CD1c-positive myeloid dendritic cell (primary cell): Measurements from ENCODE around the gene CD300H.
"Not testable (repeated sequence)": the region's sequence is repeated elsewhere in the genome, so short reads cannot be mapped to it uniquely, and the experiment has no call there.

Experiments used
- DNase-seq: peaks from one replicate; pipeline ENCODE4 v3.0.0-alpha.2; 2016; ENCODE audit errors: extremely low spot score

Gene CD300H

GRCh38 chr17:74527081-74527480, 40.2 kb downstream of the CD300H start:
- peak; percentile 41 for DNase-seq

DNA sequence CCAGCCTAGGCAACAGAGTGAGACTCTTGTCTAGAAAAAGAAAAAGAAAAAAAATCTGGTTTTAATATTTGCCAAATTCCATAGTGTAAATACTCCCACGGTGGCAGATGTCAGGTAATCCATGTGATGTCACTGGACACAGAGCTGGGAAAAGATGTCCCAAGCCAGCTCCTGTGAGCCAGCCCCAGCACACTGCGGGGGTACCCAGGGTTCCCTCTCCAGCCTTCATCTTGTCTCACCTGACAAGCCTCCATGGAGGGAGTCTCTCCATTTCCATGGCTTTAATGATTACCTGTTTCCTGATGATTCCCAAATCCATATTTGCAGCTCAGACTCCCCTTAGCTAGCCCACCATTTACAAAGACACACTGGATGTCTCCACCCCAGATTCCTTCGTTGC, 40.6 kb downstream of the CD300H start:
- DNase-seq, result no peak

DNA sequence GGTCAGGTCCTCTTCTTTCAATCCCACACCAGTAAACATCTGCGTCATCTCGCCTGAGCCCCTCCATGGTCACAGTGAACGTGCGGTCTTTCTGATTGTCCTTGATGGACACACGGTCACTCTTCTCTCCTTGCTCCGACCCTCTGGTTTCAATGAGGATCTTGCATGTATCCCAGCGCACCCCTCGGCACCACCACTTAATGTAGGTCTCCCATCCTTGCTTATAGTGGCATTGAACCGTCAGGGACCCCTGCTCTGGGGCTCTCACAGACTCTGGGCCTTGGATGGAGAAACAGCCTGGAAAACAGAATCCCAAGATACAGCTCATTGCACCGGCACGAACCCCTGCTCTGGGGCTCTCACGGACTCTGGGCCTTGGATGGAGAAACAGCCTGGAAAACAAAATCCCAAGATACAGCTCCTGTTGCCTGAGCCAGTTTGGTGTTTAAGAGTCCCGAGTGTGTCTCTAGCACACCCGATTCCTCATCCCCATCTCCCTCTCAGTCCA, 41.5 kb downstream of the CD300H start:
- DNase-seq, result no peak

DNA sequence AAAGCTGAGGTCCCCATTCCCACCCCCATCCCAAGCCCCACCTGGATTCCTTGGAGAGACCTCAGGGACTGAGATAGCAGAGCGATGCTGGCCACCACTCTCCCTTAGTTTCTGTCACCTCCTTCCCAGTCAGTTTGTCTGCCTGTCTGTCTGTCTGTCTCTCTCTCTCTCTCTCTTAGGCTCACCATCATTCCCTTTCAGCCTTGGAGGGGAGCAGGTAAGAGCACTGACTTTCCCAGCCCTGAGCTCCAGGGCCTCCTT, 41.9 kb downstream of the CD300H start:
- DNase-seq, result no peak

GRCh38 chr17:74524653-74525464, 42.5 kb downstream of the CD300H start:
- DNase-seq, result peak; percentile 50

DNA sequence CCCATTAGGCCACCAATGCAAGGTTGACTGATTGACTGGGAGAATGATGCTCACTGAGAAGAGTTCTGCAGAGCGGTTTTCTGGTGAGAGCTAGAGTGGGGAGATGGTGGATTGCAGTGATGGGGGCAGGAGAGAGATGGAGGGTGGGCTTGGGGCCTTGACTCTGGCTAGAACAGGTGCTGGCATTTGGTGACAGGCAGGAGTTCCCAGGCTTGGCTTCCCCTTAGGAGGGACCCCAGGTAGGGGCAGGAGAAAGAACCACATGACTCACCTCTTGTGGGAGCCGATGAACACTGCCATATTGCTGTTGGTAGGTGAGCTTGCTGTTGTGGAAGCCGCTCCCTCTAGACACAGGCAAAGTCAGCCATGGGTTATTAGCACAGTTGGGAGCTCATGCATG, 44.0 kb downstream of the CD300H start:
- DNase-seq, result no peak

- DNase-seq, result no peak
Observed at GRCh38 chr17:74522381-74523105, 44.8 kb downstream of the CD300H start.

DNA sequence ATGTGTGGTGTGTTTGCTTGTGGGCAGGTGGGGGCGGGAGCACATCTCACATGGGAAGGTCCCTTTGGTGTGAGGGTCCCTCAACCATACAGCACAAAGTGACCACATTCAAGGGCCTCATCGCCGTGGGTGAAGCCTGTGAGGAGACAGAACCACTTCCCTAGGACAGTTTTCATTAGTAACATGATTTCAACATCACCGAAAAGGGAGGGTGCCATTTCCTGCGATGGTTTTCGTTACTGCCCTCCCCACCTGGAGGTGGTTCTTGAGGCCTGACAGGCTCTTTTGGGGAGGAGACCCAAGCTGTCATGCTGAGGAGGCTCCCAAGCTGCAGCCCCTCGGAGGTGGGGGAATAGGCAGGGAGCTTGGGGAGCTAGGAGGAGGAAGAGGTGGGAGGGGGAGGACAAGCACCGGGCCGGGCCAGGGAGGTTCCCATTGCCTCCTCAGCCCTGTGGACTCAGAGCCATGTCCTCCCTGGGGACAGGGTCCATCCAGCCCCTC, 45.6 kb downstream of the CD300H start:
- DNase-seq, result peak; percentile 93

DNA sequence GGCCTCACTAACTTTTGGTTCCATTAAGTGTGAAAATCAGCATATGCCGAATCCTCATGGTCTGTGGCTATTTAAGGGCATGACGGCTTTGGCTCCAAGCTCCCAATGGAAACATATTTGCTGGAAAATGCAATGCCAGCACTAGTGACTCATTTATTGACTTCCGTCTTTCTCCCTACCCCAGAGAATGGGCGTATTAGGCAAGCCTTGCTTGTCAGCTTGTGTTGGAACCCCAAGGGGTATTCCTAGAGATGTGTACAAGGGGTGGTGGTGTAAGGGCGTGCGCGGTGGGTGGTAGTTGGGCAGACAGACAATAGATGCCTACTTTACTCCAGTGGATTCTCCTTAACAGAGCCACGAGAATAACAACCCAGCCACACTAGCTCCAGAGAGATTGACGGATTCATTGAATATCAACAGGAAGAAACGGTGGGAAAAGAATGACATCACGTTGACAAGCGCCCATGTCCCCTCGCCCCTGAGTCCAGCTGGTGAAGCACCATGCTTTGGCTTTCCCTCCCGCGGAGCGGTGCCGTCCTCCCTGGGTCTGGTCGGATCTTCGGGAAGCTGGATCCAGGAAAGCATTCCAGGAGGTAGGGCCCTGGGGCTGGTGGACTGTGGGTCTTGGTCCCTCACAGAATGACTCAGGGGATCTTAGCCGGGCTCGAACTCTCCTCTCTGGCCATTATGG, 46.4 kb downstream of the CD300H start:
- peak; percentile 96 for DNase-seq

DNA sequence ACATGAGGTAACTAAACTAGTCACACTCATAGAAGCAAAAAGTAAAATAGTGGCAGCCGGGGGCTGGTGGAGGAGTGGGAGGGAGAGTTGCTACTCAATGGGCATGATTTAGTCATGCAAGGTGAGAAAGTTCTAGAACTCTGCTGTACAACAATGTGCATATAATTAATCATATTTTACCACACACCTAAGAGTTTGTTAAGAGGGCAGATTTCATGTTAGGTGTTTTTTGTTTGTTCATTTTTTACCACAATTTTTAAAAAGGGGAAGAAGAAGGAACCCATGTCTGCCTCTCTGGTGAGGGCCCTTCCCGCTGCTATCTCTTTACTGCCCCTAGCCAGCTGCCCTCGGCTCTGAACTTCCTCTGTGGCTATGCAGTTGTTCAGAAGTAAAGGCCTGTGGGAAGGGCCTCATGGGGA, 47.3 kb downstream of the CD300H start:
- peak; percentile 90 for DNase-seq

- DNase-seq, result not testable (repeated sequence)
Observed at GRCh38 chr17:74518413-74518981, 48.8 kb downstream of the CD300H start.

DNA sequence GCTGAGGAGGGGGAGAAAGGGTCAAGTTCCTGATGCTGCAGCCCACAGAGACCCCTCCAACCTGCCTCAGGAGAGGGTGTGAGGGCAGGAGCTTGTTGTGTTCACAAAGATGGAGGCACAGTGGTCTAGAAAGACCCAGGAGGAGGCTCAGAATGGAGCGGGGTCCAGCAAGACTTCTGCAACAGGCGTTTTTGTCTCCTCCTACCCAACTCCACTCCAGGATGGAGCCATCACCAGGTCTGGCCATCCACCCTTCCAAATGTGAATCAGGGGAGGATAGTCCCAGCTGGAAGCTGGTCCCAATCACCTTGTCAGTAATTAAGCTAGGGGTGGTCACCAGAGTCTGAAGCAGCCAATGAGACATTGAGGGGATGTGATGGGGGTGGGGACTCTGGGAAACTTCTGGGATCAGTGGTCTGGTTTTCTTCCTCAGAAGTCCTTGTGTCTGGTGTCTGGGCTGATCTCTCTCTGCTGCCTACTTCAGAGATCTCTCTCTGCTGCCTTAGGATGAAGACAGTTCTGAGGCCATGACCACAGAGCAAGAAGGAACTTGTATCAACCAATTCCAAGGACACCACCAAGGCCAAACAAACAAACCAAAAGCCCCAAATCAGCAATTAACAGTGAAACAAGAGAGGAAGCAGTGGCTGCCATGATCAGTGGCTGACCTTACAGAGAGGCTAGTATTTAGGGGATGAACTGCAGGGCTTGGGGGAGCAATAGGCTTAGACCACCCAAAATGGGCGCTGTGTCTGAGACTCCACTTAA, 50.6 kb downstream of the CD300H start:
- DNase-seq, result peak; percentile 70

DNA sequence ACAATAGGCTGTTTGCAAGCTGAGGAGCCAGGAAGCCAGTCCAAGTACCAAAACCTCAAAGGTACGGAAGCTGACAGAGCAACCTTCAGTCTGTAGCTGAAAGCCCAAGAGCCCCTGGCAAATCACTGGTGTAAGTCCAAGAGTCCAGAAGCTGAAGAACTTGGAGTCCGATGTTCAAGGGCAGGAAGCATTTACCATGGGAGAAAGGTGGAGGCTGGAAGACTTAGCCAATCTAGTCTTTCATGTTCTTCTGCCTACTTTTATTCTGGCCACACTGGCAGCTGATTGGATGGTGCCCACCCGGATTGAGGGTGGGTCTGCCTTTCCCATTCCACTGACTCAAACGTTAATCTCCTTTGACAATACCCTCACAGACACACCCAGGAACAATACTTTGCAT, 51.4 kb downstream of the CD300H start:
- DNase-seq, result no peak

GRCh38 chr17:74514632-74515334, 52.5 kb downstream of the CD300H start:
- DNase-seq, result peak; percentile 77

DNA sequence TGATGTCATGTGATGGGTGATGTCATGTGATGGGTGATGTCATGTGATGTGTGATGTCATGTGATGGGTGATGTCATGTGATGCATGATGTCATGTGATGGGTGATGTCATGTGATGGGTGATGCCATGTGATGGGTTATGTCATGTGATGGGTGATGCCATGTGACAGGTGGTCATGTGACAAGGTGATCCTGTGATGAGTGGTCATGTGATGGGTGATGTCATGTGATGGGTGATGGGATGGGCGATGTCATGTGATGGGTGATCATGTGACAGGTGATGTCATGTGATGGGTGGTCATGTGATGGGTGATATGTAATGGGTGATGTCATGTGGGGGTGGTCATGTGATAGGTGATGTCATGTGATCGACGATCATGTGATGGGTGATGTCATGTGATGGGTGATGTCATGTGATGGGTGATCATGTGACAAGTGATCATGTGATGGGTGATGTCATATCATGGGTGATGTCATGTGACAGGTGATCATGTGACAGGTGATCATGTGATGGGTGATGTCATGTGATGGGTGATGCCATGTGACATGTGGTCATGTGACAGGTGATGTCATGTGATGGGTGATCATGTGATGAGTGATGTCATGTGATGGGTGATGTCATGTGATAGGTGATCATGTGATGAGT, 53.2 kb downstream of the CD300H start:
- peak; percentile 91 for DNase-seq

- peak; percentile 96 for DNase-seq
Observed at GRCh38 chr17:74512624-74513091, 54.7 kb downstream of the CD300H start.

- peak; percentile 81 for DNase-seq
Observed at GRCh38 chr17:74512036-74512435, 55.3 kb downstream of the CD300H start.
